ENCODE results near the gene COL4A1. TPM values are rescaled to one million over a fixed set of nuclear protein-coding genes. Genes with fewer than 3 reads are reported as not detected.

The COL4A1 gene
- polyA plus RNA-seq, 1 donor = 146 TPM

GRCh38 chr13:110293649-110294048 is 13.3 kb downstream of the COL4A1 start:
- no peak for DNase-seq
- 100% methylated on average over 1 of the region's 3 CpGs for WGBS (ENCODE audit: insufficient coverage, low lambda C conversion rate)
- H3K4me1 ChIP-seq (ENCODE audit: control insufficient read depth, insufficient read depth, low read length) = no peaks in the 10 kb centered on the region

GRCh38 chr13:110293037-110293436 is 13.9 kb downstream of the COL4A1 start:
- no peaks in the 10 kb centered on the region for H3K4me1 ChIP-seq (ENCODE audit: control insufficient read depth, insufficient read depth, low read length)
- no peak for DNase-seq
- H3K4me3 ChIP-seq (ENCODE audit: low read length) = no peak overlapping the region
- H3K27me3 ChIP-seq (ENCODE audit: control insufficient read depth, insufficient read depth, low read length) = no peaks in the 10 kb centered on the region
- WGBS (ENCODE audit: insufficient coverage, low lambda C conversion rate) = 100% methylated on average over 3 of the region's 7 CpGs
- no peaks in the 10 kb centered on the region for H3K36me3 ChIP-seq (ENCODE audit: control insufficient read depth, insufficient read depth, low read length)
- no peaks in the 10 kb centered on the region for H3K9me3 ChIP-seq (ENCODE audit: control insufficient read depth, low read depth, low read length)
- H3K27ac ChIP-seq (ENCODE audit: low read length) = no peak overlapping the region

More at GRCh38 chr13:110293649-110294048, 13.3 kb downstream of the COL4A1 start:
- Histone ChIP-seq H3K4me3 (ENCODE audit: low read length) (no peak overlapping the region), H3K36me3 (ENCODE audit: control insufficient read depth, insufficient read depth, low read length) (no peaks in the 10 kb centered on the region), H3K27ac (ENCODE audit: low read length) (no peak overlapping the region), H3K27me3 (ENCODE audit: control insufficient read depth, insufficient read depth, low read length) (no peaks in the 10 kb centered on the region), H3K9me3 (ENCODE audit: control insufficient read depth, low read depth, low read length) (no peaks in the 10 kb centered on the region)

- Histone ChIP-seq H3K36me3 (ENCODE audit: control insufficient read depth, insufficient read depth, low read length) (no peaks in the 10 kb centered on the region), H3K4me3 (ENCODE audit: low read length) (no peak overlapping the region), H3K4me1 (ENCODE audit: control insufficient read depth, insufficient read depth, low read length) (no peaks in the 10 kb centered on the region), H3K9me3 (ENCODE audit: control insufficient read depth, low read depth, low read length) (no peaks in the 10 kb centered on the region), H3K27me3 (ENCODE audit: control insufficient read depth, insufficient read depth, low read length) (no peaks in the 10 kb centered on the region), H3K27ac (ENCODE audit: low read length) (no peak overlapping the region)
- no peak for DNase-seq
- WGBS (ENCODE audit: insufficient coverage, low lambda C conversion rate) = no CpG with 5 or more reads among the region's 9 CpGs
Measured at GRCh38 chr13:110291286-110291685, 15.7 kb downstream of the COL4A1 start.

- H3K9me3 ChIP-seq (ENCODE audit: control insufficient read depth, low read depth, low read length) = no peaks in the 10 kb centered on the region
- H3K27me3 ChIP-seq (ENCODE audit: control insufficient read depth, insufficient read depth, low read length) = no peaks in the 10 kb centered on the region
- H3K27ac ChIP-seq (ENCODE audit: low read length) = peak overlapping the region; percentile 36
- no peak overlapping the region for H3K4me3 ChIP-seq (ENCODE audit: low read length)
- H3K4me1 ChIP-seq (ENCODE audit: control insufficient read depth, insufficient read depth, low read length) = no peaks in the 10 kb centered on the region
- DNase-seq = no peak
- H3K36me3 ChIP-seq (ENCODE audit: control insufficient read depth, insufficient read depth, low read length) = no peaks in the 10 kb centered on the region
- no CpG with 5 or more reads among the region's 15 CpGs for WGBS (ENCODE audit: insufficient coverage, low lambda C conversion rate)
Measured at GRCh38 chr13:110290826-110291225, 16.1 kb downstream of the COL4A1 start.

GRCh38 chr13:110290153-110290552 is 16.8 kb downstream of the COL4A1 start:
- Histone ChIP-seq H3K9me3 (ENCODE audit: control insufficient read depth, low read depth, low read length) (no peaks in the 10 kb centered on the region), H3K4me3 (ENCODE audit: low read length) (no peak overlapping the region), H3K36me3 (ENCODE audit: control insufficient read depth, insufficient read depth, low read length) (no peaks in the 10 kb centered on the region), H3K4me1 (ENCODE audit: control insufficient read depth, insufficient read depth, low read length) (no peaks in the 10 kb centered on the region), H3K27me3 (ENCODE audit: control insufficient read depth, insufficient read depth, low read length) (no peaks in the 10 kb centered on the region), H3K27ac (ENCODE audit: low read length) (peak overlapping the region; percentile 36)
- WGBS (ENCODE audit: insufficient coverage, low lambda C conversion rate) = no CpG with 5 or more reads among the region's 10 CpGs
- DNase-seq = no peak

GRCh38 chr13:110289661-110290060 is 17.3 kb downstream of the COL4A1 start:
- Histone ChIP-seq H3K9me3 (ENCODE audit: control insufficient read depth, low read depth, low read length) (no peaks in the 10 kb centered on the region), H3K4me3 (ENCODE audit: low read length) (no peak overlapping the region), H3K36me3 (ENCODE audit: control insufficient read depth, insufficient read depth, low read length) (no peaks in the 10 kb centered on the region), H3K27me3 (ENCODE audit: control insufficient read depth, insufficient read depth, low read length) (no peaks in the 10 kb centered on the region), H3K27ac (ENCODE audit: low read length) (no peak overlapping the region), H3K4me1 (ENCODE audit: control insufficient read depth, insufficient read depth, low read length) (no peaks in the 10 kb centered on the region)
- 100% methylated on average over 1 of the region's 11 CpGs for WGBS (ENCODE audit: insufficient coverage, low lambda C conversion rate)
- no peak for DNase-seq

GRCh38 chr13:110289174-110289573 is 17.8 kb downstream of the COL4A1 start:
- Histone ChIP-seq H3K4me3 (ENCODE audit: low read length) (no peak overlapping the region), H3K4me1 (ENCODE audit: control insufficient read depth, insufficient read depth, low read length) (no peaks in the 10 kb centered on the region), H3K36me3 (ENCODE audit: control insufficient read depth, insufficient read depth, low read length) (no peaks in the 10 kb centered on the region), H3K27me3 (ENCODE audit: control insufficient read depth, insufficient read depth, low read length) (no peaks in the 10 kb centered on the region), H3K9me3 (ENCODE audit: control insufficient read depth, low read depth, low read length) (no peaks in the 10 kb centered on the region), H3K27ac (ENCODE audit: low read length) (no peak overlapping the region)
- DNase-seq = no peak
- WGBS (ENCODE audit: insufficient coverage, low lambda C conversion rate) = no CpG with 5 or more reads among the region's 9 CpGs

GRCh38 chr13:110286833-110287819 is 19.8 kb downstream of the COL4A1 start:
- Histone ChIP-seq H3K4me3 (ENCODE audit: low read length) (no peak overlapping the region), H3K27ac (ENCODE audit: low read length) (no peak overlapping the region), H3K36me3 (ENCODE audit: control insufficient read depth, insufficient read depth, low read length) (no peaks in the 10 kb centered on the region), H3K9me3 (ENCODE audit: control insufficient read depth, low read depth, low read length) (no peaks in the 10 kb centered on the region), H3K4me1 (ENCODE audit: control insufficient read depth, insufficient read depth, low read length) (no peaks in the 10 kb centered on the region), H3K27me3 (ENCODE audit: control insufficient read depth, insufficient read depth, low read length) (no peaks in the 10 kb centered on the region)
- DNase-seq = no peak
- WGBS (ENCODE audit: insufficient coverage, low lambda C conversion rate) = 56% methylated on average over 3 of the region's 21 CpGs

GRCh38 chr13:110285991-110286832 is 20.7 kb downstream of the COL4A1 start:
- Histone ChIP-seq H3K4me3 (ENCODE audit: low read length) (no peak overlapping the region), H3K27ac (ENCODE audit: low read length) (no peak overlapping the region), H3K36me3 (ENCODE audit: control insufficient read depth, insufficient read depth, low read length) (no peaks in the 10 kb centered on the region), H3K9me3 (ENCODE audit: control insufficient read depth, low read depth, low read length) (no peaks in the 10 kb centered on the region), H3K4me1 (ENCODE audit: control insufficient read depth, insufficient read depth, low read length) (no peaks in the 10 kb centered on the region), H3K27me3 (ENCODE audit: control insufficient read depth, insufficient read depth, low read length) (no peaks in the 10 kb centered on the region)
- DNase-seq = no peak
- no CpG with 5 or more reads among the region's 14 CpGs for WGBS (ENCODE audit: insufficient coverage, low lambda C conversion rate)

GRCh38 chr13:110284779-110285484 is 22.0 kb downstream of the COL4A1 start:
- Histone ChIP-seq H3K27me3 (ENCODE audit: control insufficient read depth, insufficient read depth, low read length) (no peaks in the 10 kb centered on the region), H3K4me3 (ENCODE audit: low read length) (no peak overlapping the region), H3K4me1 (ENCODE audit: control insufficient read depth, insufficient read depth, low read length) (no peaks in the 10 kb centered on the region), H3K9me3 (ENCODE audit: control insufficient read depth, low read depth, low read length) (no peaks in the 10 kb centered on the region), H3K36me3 (ENCODE audit: control insufficient read depth, insufficient read depth, low read length) (no peaks in the 10 kb centered on the region), H3K27ac (ENCODE audit: low read length) (no peak overlapping the region)
- DNase-seq = no peak
- 96% methylated on average over 8 of the region's 11 CpGs for WGBS (ENCODE audit: insufficient coverage, low lambda C conversion rate)

Measured in large intestine (tissue), 3 donors.